HepG2 (cell line): ENCODE data around the gene B4GALT5. TPM values are rescaled to one million over a fixed set of nuclear protein-coding genes. Genes with fewer than 3 reads are reported as not detected.

Experiments used
- CBFB ChIP-seq: sonication (generic); formaldehyde crosslinking; IDR thresholded peaks from 2 replicates; pipeline ENCODE4 v1.4.0; 2020; ENCODE audit warnings: missing genetic modification reagents
- HINFP ChIP-seq: sonication (generic); formaldehyde crosslinking; IDR thresholded peaks from 2 replicates; pipeline ENCODE4 v1.4.0; 2020; ENCODE audit warnings: low read depth, mild to moderate bottlenecking, missing genetic modification reagents
- JARID2 ChIP-seq: sonication (generic); formaldehyde crosslinking; IDR thresholded peaks from 2 replicates; pipeline ENCODE4 v1.8.1; 2023; ENCODE audit warnings: missing genetic modification reagents, inconsistent platforms; ENCODE audit not compliant: insufficient replicate concordance
- KDM4B ChIP-seq: sonication (generic); formaldehyde crosslinking; IDR thresholded peaks from 2 replicates; pipeline ENCODE4 v1.4.0; 2020; ENCODE audit warnings: missing genetic modification reagents
- PRDM10 ChIP-seq: sonication (generic); formaldehyde crosslinking; IDR thresholded peaks from 2 replicates; pipeline ENCODE4 v1.4.0; 2020; ENCODE audit warnings: low read depth, missing genetic modification reagents
- ZBTB43 ChIP-seq: sonication (generic); formaldehyde crosslinking; conservative IDR thresholded peaks from 2 replicates; pipeline ENCODE4 v1.4.0; 2020; ENCODE audit warnings: missing genetic modification reagents
- ZNF142 ChIP-seq: sonication (generic); formaldehyde crosslinking; IDR thresholded peaks from 2 replicates; pipeline ENCODE4 v1.4.0; 2020; ENCODE audit warnings: missing genetic modification reagents
- ZNF513 ChIP-seq: sonication (generic); formaldehyde crosslinking; conservative IDR thresholded peaks from 2 replicates; pipeline ENCODE4 v1.5.0; 2020; ENCODE audit warnings: missing genetic modification reagents
- ZNF552 ChIP-seq: sonication (generic); formaldehyde crosslinking; IDR thresholded peaks from 2 replicates; pipeline ENCODE4 v1.9.0; 2022; ENCODE audit warnings: missing genetic modification reagents, mild to moderate bottlenecking, borderline replicate concordance
- ZNF564 ChIP-seq: sonication (generic); formaldehyde crosslinking; IDR thresholded peaks from 2 replicates; pipeline ENCODE4 v1.8.1; 2023; ENCODE audit warnings: mild to moderate bottlenecking, missing genetic modification reagents
- polyA plus RNA-seq, 8 experiments: library from polyadenylated mRNA; depleted of rRNA in 3 of 8; stranded (reverse) in 7 of 8; unstranded in 1 of 8; fragments of >200 nt; fragmentation: Illumina TruSeq in 4 of 8; extraction: Trizol in 4 of 8; gene quantifications; 2 replicates each; pipeline versions ENCODE4 v1.2.1 to v1.2.3, GENCODE V29; 2011 to 2016; ENCODE audit warnings: low read depth in 4 of 8, missing spikeins in 1 of 8, mixed read lengths in 1 of 8; ENCODE audit not compliant: insufficient read depth in 1 of 8
- total RNA-seq, 5 experiments: library from RNA; depleted of rRNA; stranded (reverse); fragments of >200 nt; fragmentation: Illumina TruSeq; extraction: Trizol; gene quantifications; 2 replicates each; pipeline ENCODE4 v1.2.3, GENCODE V29; 2016; ENCODE audit warnings: low read depth in 1 of 5

B4GALT5 gene
- total and polyA plus RNA-seq, 2 of the 13 experiments (the other 11 are each of a cell fraction or from before 2014, with no cell fraction given), result 27.3 to 30.9 TPM

GRCh38 chr20:49712996-49713752, 504 bp downstream of the B4GALT5 start (continued):
- TF ChIP-seq PRDM10 (CRISPR knock-in tag) (0 out of 2 replicates have a peak, but pooled peaks have one; percentile 44), ZNF142 (CRISPR knock-in tag) (no peak), JARID2 (CRISPR knock-in tag) (no peak), KDM4B (CRISPR knock-in tag) (no peak; the same call in 1 of the 2 replicates), CBFB (no peak), HINFP (CRISPR knock-in tag) (0 out of 2 replicates have a peak, but pooled peaks have one; percentile 35), ZNF564 (no peak), ZBTB43 (0 out of 2 replicates have a peak, but pooled peaks have one; percentile 48), ZNF552 (no peak), ZNF513 (CRISPR knock-in tag) (peak; percentile 79; the same call in 1 of the 2 replicates)
